Hematopoietic multipotent progenitor cell treated with erythropoietin and hydrocortisone succinate and interleukin-3 and kit ligand, for 17 days (in vitro differentiated cells): ENCODE measurements around the gene PRKN.

Source experiments
- DNase-seq: peaks from one replicate; pipeline ENCODE4 v3.0.0-alpha.2; 2015; ENCODE audit warnings: low spot score

Gene PRKN

DNA sequence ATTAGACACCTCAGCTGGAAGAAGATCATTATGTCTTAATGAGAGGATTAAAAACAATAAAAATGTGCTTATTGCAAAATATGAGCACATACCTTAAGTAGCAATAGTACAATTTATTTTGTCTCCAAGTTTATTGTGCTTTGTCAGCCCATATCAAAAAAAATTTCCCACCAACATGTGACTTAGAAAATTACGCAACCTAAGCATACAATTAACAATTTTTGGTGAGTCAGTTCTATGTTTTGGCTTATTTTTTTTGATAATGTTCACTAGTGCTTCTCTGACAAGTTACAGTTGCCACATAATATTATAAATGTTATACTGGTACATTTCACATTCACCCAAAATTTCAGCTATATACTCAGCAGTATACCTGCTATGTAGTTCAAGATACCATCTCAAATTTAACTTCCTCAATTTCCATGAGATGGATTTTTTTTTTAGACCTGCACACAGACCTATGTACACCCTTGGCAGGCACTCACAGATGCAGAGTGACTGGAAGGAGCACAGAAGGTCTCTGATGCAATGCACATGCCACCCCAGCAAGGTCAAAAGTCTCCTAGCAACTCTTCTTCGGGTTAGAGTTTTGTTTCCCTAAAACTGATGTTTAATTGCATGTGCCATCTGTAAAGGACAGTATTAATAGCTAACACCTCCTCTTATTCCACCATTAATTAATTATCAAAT is 112.4 kb downstream of the PRKN start:
- no peak for DNase-seq

DNA sequence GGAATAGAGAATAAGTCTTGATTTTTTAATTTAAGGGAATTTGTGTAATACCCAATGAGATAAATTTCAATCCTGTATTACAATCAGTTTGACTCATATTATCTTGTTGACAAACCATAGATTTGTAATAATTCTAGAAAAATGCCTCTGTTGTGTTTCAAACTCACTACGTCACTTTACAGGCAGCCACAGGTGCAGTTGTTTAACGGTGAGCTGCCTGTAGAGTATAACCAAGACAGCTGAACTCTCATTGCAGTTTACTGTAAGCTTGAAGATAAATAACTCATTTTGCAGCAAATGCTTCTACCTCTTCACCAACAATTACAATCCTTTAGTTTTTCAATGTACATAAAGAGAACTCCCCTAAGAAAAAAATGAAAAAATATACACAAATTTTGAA is 114.3 kb downstream of the PRKN start:
- no peak for DNase-seq

DNA sequence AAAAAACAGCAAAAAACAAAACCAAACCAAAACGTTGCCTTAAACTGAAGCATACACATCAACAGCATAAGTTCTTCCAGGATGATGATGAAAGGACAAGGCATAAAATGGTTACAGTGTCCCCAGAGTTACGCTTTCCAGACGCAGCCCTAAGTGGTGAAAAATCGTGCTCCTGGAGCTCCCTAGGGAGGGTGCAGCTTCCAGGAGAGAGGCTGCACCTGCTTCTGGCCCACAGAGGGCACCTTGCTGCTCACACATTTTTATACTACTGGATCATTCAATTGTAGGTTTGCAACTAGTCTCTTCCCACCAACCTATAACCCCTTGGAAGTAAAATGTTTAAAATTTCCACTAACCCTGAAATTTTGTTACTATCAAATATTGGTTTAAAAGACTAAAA is 115.0 kb downstream of the PRKN start:
- no peak for DNase-seq

DNA sequence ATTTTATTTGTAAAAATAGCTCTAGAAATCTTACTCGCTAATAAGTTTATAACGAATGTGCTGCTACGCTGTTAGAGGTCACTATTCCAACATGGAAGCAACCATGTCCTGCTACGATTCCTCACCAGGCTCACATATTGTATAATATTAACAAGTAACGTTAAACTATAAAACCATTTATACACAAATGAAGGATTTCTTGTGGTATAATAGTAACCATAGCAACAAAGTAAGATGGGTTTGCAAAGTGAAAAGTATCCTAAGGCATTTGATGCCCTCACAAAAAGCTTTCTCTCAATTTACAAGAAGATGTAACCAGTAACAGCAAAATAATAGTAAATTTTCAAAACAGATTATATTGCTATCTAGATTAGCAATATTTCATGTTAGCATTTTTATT is 117.2 kb downstream of the PRKN start:
- DNase-seq = no peak

DNA sequence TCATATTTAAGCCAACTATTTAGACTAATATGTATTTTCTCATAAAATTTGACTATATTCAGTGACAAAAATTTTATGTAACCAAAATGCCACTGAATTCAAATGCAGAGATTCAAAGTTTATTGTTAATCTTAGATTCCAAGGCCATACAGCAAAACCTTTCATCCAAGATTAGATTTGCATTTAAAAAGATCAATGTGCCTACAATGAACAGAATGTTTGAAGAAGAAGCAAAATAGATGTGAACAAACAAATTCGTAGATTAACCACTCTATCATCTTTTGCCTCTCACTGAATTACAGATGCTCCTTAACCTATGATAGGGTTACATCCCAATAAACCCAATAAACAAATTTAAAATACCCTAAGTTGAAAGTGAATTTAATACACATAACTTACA is 121.7 kb downstream of the PRKN start:
- DNase-seq = no peak

DNA sequence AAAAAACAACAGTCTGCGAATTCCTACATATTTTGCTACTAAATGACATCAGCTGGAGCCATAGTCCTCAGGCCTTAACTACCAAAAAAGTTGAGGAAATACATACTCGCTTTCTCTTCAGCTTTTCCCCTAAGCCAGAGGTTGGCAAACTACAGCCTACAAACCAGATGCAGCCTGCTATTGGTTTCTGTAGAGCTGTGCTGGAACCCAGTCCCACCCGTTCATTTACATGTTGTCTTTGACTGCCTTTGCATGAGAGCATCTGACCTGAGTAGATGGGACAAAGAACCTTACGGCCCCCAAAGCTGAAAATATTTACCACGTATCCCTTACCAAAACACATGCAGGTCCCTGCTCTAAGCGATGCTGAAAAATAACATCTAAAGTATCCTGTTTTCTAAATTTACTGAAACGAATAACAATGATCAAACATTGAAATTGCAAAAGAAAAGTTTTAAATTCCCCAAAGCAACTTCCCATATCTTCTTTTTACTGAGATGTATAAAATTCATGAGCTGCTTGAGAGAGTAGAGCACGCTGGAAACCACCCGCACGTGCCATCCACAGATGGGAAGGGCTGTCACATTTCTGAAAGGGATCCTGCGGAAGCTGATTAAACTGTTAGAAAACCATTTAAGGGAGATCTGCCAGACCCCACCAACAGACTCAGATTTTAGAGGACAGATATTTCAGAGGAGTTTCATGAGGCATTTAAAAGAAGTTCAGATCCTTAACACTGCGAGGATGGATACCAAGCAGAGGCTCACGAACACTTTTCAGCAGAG is 124.1 kb downstream of the PRKN start:
- no peak for DNase-seq

DNA sequence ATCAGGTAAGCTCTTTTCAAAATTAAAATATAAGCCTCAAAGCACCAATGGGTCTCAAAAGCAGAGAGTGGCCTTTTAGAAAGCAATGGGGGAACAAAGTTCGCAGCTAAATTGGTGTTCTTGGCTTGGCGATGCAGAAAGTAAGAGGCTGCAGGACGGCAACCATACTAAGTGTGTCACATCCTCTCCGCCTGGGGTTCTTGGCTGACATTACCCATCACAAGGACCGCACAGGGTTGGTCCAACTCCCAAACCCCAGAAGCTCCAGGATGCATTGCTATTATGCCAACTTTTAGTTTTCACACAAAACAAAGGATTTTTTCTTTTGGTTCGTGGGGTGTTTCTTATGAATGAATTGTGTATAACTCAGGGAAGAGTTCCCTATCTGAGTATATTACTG is 124.8 kb downstream of the PRKN start:
- no peak for DNase-seq

DNA sequence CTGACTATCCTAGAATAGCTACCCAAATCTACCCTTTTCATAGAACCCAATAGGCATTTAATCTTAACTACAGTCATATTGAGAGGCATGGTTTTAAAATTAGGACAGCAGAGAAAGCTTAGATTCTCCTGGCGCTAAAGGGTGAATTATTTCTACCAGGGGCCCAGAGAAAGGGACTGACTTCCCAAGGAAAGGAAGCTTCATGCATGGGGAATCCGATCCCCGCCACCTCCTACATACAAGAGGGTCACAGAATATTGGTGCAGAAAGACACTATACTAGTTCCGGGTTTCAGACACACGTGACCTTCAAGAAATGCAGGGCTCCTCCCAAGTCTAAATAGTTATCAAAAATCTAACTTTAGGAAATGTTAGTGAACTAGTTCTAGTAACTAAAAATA is 130.9 kb downstream of the PRKN start:
- DNase-seq = no peak

DNA sequence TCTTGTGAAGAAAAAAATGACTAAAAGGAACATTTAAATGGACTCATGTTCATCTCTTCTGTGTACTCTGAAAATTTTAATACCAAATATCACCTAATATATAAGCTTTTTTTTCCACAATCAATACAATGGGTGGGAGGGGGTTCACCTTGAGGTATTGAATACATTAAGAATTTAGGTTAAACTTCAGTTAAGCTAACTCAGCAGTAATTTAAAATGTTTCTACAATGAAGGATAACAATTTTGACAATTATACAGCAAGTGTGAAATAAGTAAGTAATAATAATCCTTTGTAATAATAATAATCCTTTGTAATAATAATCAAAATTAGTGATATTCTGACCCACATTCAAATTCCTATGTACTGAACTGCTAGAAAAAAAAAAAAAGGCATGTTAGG is 136.0 kb downstream of the PRKN start:
- DNase-seq = no peak

DNA sequence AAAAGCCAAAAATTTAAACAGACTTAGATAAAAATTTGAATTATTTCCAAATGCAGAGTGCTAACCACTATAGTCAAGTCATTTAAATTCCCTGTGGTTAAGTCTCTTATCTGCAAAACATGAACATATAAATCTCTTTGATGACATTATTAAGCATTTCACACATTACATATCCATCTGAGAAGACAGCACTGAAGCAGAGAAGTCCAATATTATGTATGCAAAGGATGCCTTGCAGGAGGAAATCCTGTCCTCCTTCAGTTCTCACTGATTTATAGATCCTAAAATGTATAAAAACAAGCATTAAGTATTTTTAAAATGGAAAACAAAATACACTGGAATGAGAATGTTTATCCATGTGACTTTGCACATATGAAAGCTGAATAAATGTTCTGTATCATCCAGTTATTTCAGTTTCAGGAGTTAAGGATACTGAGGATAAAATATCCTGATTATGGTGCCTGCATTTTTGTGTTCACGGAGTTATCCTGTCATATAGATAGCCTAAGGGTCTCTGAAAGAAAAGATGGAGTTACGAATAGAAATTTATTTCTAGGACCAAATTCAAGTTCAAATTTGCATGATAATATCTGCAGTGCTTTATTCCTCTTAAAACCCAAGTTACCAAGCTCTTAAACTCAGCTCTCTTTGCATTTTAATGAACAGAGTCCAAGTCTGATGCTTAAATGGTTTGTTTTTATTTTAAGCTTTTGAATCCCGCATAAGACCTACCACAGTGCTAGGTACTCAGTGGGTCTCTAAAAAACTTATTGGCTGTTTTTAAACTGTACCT is 145.4 kb downstream of the PRKN start:
- DNase-seq = no peak

DNA sequence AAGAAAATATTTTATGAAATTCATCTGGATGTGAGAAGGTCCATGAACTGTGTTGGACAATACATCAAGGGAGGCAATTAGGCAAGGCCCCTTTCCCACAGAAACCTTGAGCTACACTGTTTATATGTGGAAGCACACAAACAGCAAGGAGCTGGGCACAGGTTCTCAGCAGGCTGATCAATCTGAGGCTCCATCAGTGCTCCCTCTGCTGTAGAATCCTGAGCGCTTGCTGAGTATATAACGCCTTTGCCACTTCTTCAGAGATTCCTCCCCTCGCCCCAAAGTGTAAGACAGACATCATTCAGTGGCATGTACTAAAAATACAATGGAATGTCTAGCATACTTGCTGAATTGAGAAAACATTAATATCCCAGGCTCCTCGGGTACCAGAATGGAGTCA is 146.9 kb downstream of the PRKN start:
- no peak for DNase-seq

DNA sequence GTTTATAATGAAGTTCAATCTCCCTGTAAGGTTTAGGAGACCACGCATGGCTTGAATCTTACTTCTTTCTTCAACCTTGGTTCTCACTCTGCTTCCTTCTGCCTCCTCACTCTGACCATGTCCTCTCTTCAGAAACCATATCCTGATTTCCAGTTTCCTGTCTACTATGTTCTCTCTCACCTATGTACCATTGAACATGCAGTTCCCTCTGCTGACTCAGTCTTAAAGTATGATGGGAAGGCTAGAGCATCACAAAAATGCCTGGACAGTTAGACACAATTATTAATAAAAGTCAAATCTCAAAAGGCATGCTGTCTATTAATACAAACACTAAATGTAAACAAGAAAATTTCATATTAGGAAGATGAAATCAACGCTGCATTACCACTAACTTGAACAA is 151.6 kb downstream of the PRKN start:
- DNase-seq = no peak

DNA sequence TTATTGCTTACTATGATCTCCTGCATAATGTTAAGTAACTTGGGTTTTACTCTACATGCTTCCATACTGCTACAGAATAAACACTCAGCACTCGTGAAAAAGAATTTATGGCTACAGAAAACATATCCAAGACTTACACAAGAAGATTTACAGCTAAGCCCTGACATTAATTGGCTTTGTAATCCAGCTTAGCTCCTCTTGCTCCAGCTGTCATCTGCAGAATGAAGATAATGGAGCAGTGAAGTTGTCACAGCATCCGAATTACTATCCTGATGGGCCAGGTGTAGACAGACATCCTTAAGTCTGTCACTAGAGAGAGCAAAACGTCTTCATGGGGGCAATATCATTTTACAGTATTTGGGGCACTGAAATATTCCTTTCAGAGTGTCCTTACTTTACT is 155.3 kb downstream of the PRKN start:
- DNase-seq = no peak

DNA sequence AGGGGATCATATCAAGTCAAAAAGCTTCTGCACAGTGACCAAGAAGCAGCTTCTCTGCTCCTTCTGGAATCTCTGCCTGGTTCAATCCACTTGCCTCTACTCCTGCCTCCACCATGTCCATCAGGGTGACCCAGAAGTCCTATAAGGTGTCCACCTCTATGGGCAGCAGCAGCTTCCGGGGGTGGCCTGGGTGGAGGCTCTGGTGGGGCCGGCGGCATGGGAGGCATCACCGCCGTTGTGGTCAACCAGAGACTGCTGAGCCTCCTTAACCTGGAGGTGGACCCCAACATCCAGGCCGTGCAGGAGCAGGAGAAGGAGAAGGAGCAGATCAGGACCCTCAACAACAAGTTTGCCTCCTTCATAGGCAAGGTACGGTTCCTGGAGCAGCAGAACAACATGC is 159.3 kb downstream of the PRKN start:
- DNase-seq = no peak

DNA sequence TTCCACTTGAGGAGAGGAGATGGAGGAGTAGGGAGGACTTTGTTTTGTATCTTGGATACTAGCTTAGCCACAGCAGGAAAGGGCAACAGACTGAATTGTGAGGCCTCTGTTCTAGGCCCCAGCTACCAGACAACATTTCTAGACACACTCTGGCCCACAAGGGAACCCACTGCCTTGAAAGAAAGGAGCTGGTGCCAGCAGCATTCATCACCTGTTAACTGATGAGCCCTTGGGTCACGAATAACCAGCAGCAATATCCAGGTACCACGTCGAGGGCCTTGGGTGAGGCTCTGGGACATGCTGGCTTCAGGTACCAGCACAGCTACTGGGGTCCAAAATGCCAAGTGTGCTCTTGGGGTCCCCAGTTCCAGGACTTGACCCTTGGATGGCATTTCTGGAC is 165.5 kb downstream of the PRKN start:
- DNase-seq = no peak

DNA sequence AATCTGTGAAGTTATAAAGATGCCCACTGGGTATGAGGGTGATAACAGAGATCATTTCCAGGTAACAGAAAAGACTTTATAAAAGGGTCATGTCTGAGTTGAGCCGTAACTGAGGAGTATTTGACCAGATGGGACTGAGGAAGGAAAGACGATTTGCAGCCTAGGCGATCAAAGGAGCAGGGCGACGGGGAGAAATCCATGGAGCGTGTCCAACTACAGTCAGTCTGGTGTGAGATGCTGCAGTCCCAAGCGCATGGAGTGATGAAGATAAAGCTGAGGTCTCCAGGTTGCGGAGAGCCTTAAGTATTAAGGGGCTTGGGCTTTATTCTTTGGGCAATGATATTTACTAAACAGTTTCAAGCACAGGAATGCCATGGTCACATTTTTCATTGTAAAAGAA is 166.7 kb downstream of the PRKN start:
- no peak for DNase-seq

DNA sequence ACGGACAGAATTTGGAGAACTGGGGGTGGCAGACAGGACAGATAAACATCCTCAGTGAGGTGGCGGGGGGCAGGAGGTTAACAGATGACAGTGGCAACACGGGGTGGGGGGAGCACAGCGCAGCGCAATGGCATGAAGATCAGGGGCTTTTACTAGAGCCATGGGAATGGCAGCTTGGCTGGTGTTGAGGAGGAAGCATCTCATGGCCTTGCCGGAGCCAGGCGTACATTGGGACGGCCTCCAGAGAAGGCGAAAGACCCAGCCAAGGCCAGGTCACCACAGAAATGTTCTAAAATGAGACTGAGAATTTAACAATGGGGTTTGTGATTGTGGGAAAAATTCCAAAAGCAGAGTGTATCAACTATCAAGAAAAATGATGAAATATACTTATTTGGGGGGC is 173.0 kb downstream of the PRKN start:
- DNase-seq = no peak

DNA sequence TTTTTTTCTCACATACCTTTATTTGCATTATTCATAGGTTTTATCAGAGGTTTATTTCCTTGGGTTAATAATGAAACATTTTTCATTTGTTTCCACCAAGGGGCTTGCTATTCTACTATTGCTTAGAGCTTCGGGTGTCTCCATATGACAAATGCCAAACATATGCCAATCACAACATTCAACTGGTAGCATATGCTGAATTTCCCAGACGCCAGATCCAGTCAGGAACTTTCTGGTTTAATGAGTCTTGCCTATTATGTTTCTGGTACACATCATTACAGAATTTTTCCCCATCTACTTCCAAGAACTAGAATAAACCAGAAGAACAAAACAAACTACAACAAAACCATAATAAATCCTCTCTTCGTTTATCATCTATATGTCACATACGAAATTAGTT is 180.7 kb downstream of the PRKN start:
- DNase-seq = no peak

DNA sequence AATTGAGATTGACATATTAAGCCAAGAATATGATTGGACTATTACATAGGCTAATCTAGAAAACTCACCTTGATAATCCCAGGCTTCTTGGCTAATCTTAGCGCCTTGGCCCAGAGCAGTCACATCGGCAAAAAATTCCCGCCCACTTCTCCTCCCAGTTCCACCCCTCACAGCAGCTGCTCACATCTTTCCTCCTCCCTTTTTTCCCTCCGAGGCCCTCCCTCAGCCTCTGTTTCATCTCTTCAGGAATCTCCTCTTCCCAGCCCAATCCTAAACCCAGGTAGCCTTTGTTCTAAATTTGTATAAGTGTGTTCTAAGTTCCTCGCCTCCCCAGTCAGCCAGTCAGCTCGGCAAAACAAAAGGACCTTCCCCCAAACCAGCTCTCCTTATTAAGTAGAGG is 184.3 kb downstream of the PRKN start:
- no peak for DNase-seq

DNA sequence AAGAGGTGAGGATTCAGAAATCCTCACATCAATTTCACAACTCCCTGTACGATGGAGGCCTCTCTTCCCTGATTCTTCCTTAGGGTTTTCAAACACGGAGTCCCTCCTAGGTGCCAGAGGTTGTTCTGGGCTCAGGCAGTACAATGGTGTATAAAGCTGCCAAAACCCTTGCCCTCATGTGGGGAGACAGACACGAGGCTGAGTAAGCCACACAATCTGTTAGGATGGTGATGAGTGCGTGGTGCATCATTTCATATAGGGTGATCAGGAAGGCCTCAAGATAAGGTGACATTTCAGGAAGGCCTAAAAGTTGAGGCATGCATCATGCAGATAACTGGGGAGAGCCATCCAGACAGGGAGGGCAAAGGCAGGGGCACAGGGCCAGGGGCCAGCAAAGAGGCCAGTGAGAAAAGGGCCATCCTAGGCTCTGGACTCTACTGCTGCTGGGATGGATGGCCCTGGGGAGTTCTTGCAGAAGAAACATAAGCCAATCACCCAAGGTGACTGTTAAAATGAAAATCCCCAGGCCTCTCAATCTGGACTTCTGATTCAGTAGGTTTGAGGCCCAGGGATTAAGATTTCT is 186.5 kb downstream of the PRKN start:
- DNase-seq = no peak

DNA sequence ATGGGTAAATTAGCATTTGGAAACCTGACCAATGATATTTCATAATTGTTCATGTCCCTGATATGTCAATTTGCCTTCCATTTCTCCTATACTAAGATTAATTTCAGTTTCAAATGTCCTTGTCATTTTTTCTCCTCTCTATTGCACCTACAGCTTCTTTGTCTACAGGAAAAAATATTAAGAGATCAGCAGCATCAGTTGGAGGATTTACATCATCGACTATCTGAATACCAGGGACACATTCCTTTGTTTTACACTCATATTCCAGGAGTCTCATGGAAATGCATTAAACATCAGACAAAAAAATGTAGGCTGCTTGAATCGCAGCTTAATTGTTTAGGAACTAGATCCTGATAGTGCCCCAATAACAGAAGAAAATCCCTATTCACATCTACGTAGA is 188.2 kb downstream of the PRKN start:
- DNase-seq = no peak

DNA sequence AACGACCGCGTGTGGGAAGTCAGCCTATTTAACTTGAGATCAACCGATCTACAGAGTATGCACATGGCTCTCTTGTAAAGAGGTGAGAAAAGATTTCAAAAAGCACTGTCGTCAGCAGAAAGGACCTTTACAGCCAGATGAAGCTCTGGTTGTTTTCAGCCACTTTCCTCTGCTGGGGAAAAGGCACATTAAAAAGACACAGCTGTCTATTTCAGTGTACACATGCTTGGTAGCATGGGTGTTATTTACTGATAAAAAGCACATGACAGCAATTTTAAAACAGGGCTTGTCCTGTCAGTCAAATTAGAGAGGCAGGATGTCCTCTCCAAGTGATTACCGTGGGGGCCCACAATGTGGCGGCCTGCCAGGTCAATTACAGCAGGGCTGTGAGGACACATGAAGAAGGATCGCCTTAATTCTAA is 188.9 kb downstream of the PRKN start:
- DNase-seq = no peak

DNA sequence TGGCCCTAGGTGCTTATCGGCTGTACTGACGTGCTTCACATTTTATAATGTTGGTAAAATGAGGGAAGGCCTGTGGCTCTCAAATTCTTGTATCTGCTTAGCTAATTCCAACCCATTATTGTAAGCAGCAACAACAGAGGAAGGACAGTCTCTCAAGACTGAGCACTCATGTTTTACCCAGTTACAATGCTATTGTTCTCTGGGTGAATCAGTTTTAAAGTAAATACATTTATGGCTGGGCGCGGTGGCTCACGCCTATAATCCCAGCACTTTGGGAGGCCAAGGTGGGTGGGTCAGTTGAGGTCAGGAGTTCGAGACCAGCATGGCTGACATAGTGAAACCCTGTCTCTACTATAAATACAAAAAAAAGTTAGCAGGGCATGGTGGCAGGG is 194.6 kb downstream of the PRKN start:
- DNase-seq = no peak
